Caco-2 (cell line): ENCODE measurements around the gene PPFIBP2. TPM values are rescaled to one million over a fixed set of nuclear protein-coding genes. Genes with fewer than 3 reads are reported as not detected.
A peak's percentile ranks its signal among the peaks of the same experiment; 100 is the strongest.

ENCODE experiments used
- BruUV-seq: library from RNA; stranded (reverse); fragments of 400-500 nt; replicated peaks from 2 replicates; lab custom pipeline; 2021; lab: Mats Ljungman, UMichigan
- CTCF ChIA-PET: fragments of 300-600 bp; sonication (Branson Sonifier 250); formaldehyde crosslinking; loops from one replicate; lab custom pipeline; 2022; ENCODE audit warnings: antibody characterized with exemption; lab: Charles Lee
- POLR2A ChIA-PET: fragments of 300-600 bp; sonication (Branson Sonifier 250); formaldehyde crosslinking; loops from one replicate; lab custom pipeline; 2022; ENCODE audit warnings: antibody characterized with exemption; lab: Charles Lee
- DNase-seq, 2 experiments: peaks; one replicate each; pipeline versions ENCODE4 v3.0.0 to v3.0.0-alpha.2; 2020 to 2022
- H3K27me3 ChIP-seq: replicated peaks from 2 replicates; pipeline ENCODE4 v1.6.0; 2011; ENCODE audit warnings: low read length; ENCODE audit not compliant: control insufficient read depth, insufficient read depth
- H3K36me3 ChIP-seq: 2 replicates; pipeline ENCODE4 v1.5.1; 2011; ENCODE audit warnings: low read length; ENCODE audit not compliant: control insufficient read depth, insufficient read depth
- H3K4me1 ChIP-seq: fragments of 250-450 bp; sonication (Bioruptor Pico); 2 replicates; pipeline ENCODE4 v1.5.1; 2020; ENCODE audit warnings: mild to moderate bottlenecking
- H3K4me3 ChIP-seq: 2 replicates; pipeline ENCODE4 v1.5.1; 2011; ENCODE audit warnings: low read depth, mild to moderate bottlenecking, control low read depth, low read length
- H3K9me3 ChIP-seq: fragments of 250-450 bp; sonication (Bioruptor Pico); 2 replicates; pipeline ENCODE4 v1.5.1; 2020; ENCODE audit warnings: mild to moderate bottlenecking, moderate library complexity
- H3K27ac Mint-ChIP-seq: one replicate; pipeline ENCODE4 v1.8.0; 2022; ENCODE audit warnings: mixed read lengths; ENCODE audit not compliant: unreplicated experiment
- H3K27me3 Mint-ChIP-seq: one replicate; pipeline ENCODE4 v1.8.0; 2022; ENCODE audit warnings: mixed read lengths; ENCODE audit not compliant: insufficient read depth, unreplicated experiment
- H3K36me3 Mint-ChIP-seq: one replicate; pipeline ENCODE4 v1.8.0; 2022; ENCODE audit warnings: mild to moderate bottlenecking, mixed read lengths; ENCODE audit not compliant: insufficient read depth, unreplicated experiment
- H3K4me1 Mint-ChIP-seq: one replicate; pipeline ENCODE4 v1.8.0; 2022; ENCODE audit warnings: low read depth, mixed read lengths; ENCODE audit not compliant: unreplicated experiment
- H3K4me3 Mint-ChIP-seq: one replicate; pipeline ENCODE4 v1.8.0; 2022; ENCODE audit warnings: mild to moderate bottlenecking, moderate library complexity, mixed read lengths; ENCODE audit not compliant: unreplicated experiment
- H3K9me3 Mint-ChIP-seq: one replicate; pipeline ENCODE4 v1.8.0; 2022; ENCODE audit warnings: mixed read lengths; ENCODE audit not compliant: unreplicated experiment
- CTCF ChIP-seq, 2 experiments: fragments of 200-600 bp in 1 of 2; IDR thresholded peaks; 1 replicate in 1 of 2; 2 replicates in 1 of 2; pipeline versions ENCODE4 v1.5.1 to v1.8.0; 2011 to 2022; ENCODE audit warnings: antibody characterized with exemption in 1 of 2, control low read depth in 1 of 2, inconsistent platforms in 1 of 2, low read depth in 1 of 2, low read length in 1 of 2, mild to moderate bottlenecking in 1 of 2, moderate library complexity in 1 of 2; ENCODE audit not compliant: insufficient read depth in 1 of 2, severe bottlenecking in 1 of 2, unreplicated experiment in 1 of 2
- intact Hi-C: fragments of 100-400 bp; cut with micrococcal nuclease; formaldehyde crosslinking; loops from one replicate; pipeline ENCODE4 v1.10.0; 2022; ENCODE audit not compliant: unreplicated experiment
- total RNA-seq: library from RNA; stranded (reverse); gene quantifications from 2 replicates; pipeline ENCODE4 v1.2.3, GENCODE V29; 2022

PPFIBP2 gene
- total RNA-seq, 1 experiment from 2014 or later: 72.5 TPM

GRCh38 chr11:7573558-7574296 is 59.9 kb downstream of the PPFIBP2 start:
- POLR2A ChIA-PET: interaction anchor here (0.8 to 4.1 kb wide), 6 partner anchors 27 to 98 kb away, joined by 3 to 47 read pairs (median 4); no protein-coding TSS in a partner anchor
- Histone ChIP-seq H3K4me3 (peak overlapping the region; percentile 43), H3K9me3 (no peaks in the 10 kb centered on the region), H3K4me1 (peaks cover 71% of the 10 kb centered on the region), H3K27me3 (no peaks in the 10 kb centered on the region), H3K36me3 (0 out of 2 replicates have a peak, but pooled peaks cover 1% of the 10 kb centered on the region)
- peak; percentile 89 to 96 for DNase-seq
- no peak for TF ChIP-seq CTCF (IDR thresholded peaks at IDR 0.05; ENCODE audit: insufficient read depth in 1 of 2, low read depth in 1 of 2, low read length in 1 of 2, severe bottlenecking in 1 of 2, unreplicated experiment in 1 of 2)
- CTCF ChIA-PET: interaction anchor here (0.7 to 2.1 kb wide), 11 partner anchors 24 to 121 kb away, joined by 3 to 13 read pairs (median 5); partner anchors contain the start of gene PPFIBP2
- BruUV-seq: no TSS peak
- Mint-ChIP-seq H3K27me3 (no peaks in the 10 kb centered on the region), H3K4me3 (peak overlapping the region; percentile 66), H3K36me3 (peaks cover 3% of the 10 kb centered on the region), H3K27ac (peak overlapping the region; percentile 90), H3K9me3 (no peaks in the 10 kb centered on the region), H3K4me1 (peaks cover 69% of the 10 kb centered on the region)
- intact Hi-C loops: loop anchor here (1.0 to 2.0 kb wide), 5 partner anchors 23 to 58 kb away; no protein-coding TSS in a partner anchor

GRCh38 chr11:7574491-7575130 is 60.8 kb downstream of the PPFIBP2 start:
- Histone ChIP-seq H3K9me3 (no peaks in the 10 kb centered on the region), H3K4me3 (peak overlapping the region; percentile 43), H3K36me3 (0 out of 2 replicates have a peak, but pooled peaks cover 1% of the 10 kb centered on the region), H3K27me3 (no peaks in the 10 kb centered on the region), H3K4me1 (peaks cover 71% of the 10 kb centered on the region)
- Mint-ChIP-seq H3K27ac (peak overlapping the region; percentile 90), H3K4me3 (peak overlapping the region; percentile 66), H3K4me1 (peaks cover 72% of the 10 kb centered on the region), H3K9me3 (no peaks in the 10 kb centered on the region), H3K36me3 (peaks cover 6% of the 10 kb centered on the region), H3K27me3 (no peaks in the 10 kb centered on the region)
- CTCF ChIA-PET: interaction anchor here (1.1 to 2.1 kb wide), 6 partner anchors 31 to 91 kb away, joined by 4 to 13 read pairs (median 5); partner anchors contain the start of gene PPFIBP2
- no TSS peak for BruUV-seq
- DNase-seq: peak; percentile 36 to 51
- intact Hi-C loops: no loop called here
- POLR2A ChIA-PET: interaction anchor here (1.0 to 4.1 kb wide), 5 partner anchors 23 to 36 kb away, joined by 3 to 47 read pairs (median 4); no protein-coding TSS in a partner anchor
- no peak for TF ChIP-seq CTCF (IDR thresholded peaks at IDR 0.05; ENCODE audit: insufficient read depth in 1 of 2, low read depth in 1 of 2, low read length in 1 of 2, severe bottlenecking in 1 of 2, unreplicated experiment in 1 of 2)
